SK-N-SH (cell line): ENCODE results near the gene PROSER2.

Experiments used
- EP300 ChIP-seq, 2 experiments: IDR thresholded peaks; 2 replicates each; pipeline versions ENCODE4 v1.4.0 to v1.6.1; 2012; ENCODE audit warnings: borderline replicate concordance in 1 of 2, low read depth in 1 of 2, low read length in 1 of 2
- FOXM1 ChIP-seq: IDR thresholded peaks from 2 replicates; pipeline ENCODE4 v1.4.0; 2012; ENCODE audit warnings: low read depth, mild to moderate bottlenecking
- JUND ChIP-seq: IDR thresholded peaks from 2 replicates; pipeline ENCODE4 v1.4.0; 2012
- NFIC ChIP-seq: IDR thresholded peaks from 2 replicates; pipeline ENCODE4 v1.4.0; 2012; ENCODE audit warnings: borderline replicate concordance
- POLR2AphosphoS5 ChIP-seq: IDR thresholded peaks from 2 replicates; pipeline ENCODE4 v1.6.1; 2012; ENCODE audit warnings: low read depth, low read length
- RAD21 ChIP-seq: IDR thresholded peaks from 2 replicates; pipeline ENCODE4 v1.6.1; 2012; ENCODE audit warnings: mild to moderate bottlenecking, low read length
- TAF1 ChIP-seq: IDR thresholded peaks from 2 replicates; pipeline ENCODE4 v1.6.1; 2012; ENCODE audit warnings: low read depth, mild to moderate bottlenecking, low read length, moderate library complexity, borderline replicate concordance
- TF ChIP-seq, protein P1 (sequence below): fragments of 200-600 bp; sonication (generic); IDR thresholded peaks from 2 replicates; pipeline ENCODE4 v1.6.1; 2017; ENCODE audit warnings: antibody characterized with exemption, mild to moderate bottlenecking, moderate library complexity
- TF ChIP-seq, protein P2 (sequence below): IDR thresholded peaks from 2 replicates; pipeline ENCODE4 v1.4.0; 2012; ENCODE audit warnings: low read depth, borderline replicate concordance
- TF ChIP-seq, protein P3 (sequence below): fragments of 150-350 bp; IDR thresholded peaks from 2 replicates; pipeline ENCODE4 v1.6.1; 2017; ENCODE audit warnings: antibody characterized with exemption, low read length, low read depth, borderline replicate concordance

DNA sequence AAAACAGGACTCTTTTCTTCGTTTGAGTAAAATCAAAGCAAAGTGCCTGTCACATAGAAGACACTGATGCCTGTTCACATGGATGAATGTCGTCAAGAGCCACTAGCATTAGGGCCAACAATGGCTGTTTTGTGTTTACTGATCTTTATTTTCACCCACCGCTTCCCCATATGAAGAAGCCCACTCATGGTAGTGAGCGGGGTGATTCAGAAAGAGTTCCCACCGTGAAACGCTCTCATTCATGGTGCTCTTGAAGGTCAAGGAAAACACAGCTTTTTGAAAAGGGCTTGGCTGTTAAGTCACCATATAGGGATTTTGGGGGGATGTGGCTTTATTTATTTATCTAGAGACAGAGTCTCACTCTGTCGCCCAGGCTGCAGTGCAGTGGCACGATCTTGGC lies 12.5 kb downstream of the PROSER2 start:
- TF ChIP-seq, protein P1, sequence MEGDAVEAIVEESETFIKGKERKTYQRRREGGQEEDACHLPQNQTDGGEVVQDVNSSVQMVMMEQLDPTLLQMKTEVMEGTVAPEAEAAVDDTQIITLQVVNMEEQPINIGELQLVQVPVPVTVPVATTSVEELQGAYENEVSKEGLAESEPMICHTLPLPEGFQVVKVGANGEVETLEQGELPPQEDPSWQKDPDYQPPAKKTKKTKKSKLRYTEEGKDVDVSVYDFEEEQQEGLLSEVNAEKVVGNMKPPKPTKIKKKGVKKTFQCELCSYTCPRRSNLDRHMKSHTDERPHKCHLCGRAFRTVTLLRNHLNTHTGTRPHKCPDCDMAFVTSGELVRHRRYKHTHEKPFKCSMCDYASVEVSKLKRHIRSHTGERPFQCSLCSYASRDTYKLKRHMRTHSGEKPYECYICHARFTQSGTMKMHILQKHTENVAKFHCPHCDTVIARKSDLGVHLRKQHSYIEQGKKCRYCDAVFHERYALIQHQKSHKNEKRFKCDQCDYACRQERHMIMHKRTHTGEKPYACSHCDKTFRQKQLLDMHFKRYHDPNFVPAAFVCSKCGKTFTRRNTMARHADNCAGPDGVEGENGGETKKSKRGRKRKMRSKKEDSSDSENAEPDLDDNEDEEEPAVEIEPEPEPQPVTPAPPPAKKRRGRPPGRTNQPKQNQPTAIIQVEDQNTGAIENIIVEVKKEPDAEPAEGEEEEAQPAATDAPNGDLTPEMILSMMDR, result no peak
- TF ChIP-seq EP300 (IDR thresholded peaks at IDR 0.05; ENCODE audit: borderline replicate concordance in 1 of 2, low read depth in 1 of 2, low read length in 1 of 2), result no peak
- no peak for TF ChIP-seq NFIC
- TF ChIP-seq, protein P2, sequence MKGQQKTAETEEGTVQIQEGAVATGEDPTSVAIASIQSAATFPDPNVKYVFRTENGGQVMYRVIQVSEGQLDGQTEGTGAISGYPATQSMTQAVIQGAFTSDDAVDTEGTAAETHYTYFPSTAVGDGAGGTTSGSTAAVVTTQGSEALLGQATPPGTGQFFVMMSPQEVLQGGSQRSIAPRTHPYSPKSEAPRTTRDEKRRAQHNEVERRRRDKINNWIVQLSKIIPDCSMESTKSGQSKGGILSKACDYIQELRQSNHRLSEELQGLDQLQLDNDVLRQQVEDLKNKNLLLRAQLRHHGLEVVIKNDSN, result no peak
- TF ChIP-seq FOXM1, result no peak
- TF ChIP-seq, protein P3, sequence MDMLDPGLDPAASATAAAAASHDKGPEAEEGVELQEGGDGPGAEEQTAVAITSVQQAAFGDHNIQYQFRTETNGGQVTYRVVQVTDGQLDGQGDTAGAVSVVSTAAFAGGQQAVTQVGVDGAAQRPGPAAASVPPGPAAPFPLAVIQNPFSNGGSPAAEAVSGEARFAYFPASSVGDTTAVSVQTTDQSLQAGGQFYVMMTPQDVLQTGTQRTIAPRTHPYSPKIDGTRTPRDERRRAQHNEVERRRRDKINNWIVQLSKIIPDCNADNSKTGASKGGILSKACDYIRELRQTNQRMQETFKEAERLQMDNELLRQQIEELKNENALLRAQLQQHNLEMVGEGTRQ, result no peak
- TF ChIP-seq RAD21, result no peak
- TF ChIP-seq POLR2AphosphoS5, result no peak
- TF ChIP-seq JUND, result no peak
- TF ChIP-seq TAF1, result no peak
